ENCODE measurements around the gene KLF11. TPM values are rescaled to one million over a fixed set of nuclear protein-coding genes. Genes with fewer than 3 reads are reported as not detected.

KLF11 gene
- total RNA-seq, 1 experiment from 2014 or later = 13.8 TPM

- DNase-seq (ENCODE audit: low spot score) = no peak
These were observed 19.6 kb downstream of the KLF11 start for GRCh38 chr2:10062931-10063365.

DNA sequence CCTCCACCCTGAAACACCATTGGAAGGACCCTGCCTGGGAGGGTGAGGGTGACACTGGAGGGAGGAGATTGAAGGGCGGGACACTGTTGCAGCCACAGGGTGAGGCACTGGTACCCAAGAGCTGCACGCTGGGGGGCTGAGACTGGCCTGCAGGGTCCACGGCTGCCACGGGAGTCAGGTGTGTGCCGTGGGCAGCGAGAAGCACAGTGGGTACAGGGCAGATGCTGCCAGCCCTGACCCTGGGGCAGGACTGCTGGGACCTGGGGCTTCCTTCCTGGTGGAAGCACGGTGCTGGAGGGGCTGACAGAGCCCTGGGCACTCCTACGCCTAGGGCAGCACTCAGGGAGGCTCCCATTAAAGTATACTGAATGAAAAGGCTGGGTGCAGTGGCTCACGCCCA lies 20.2 kb downstream of the KLF11 start:
- no peak for DNase-seq (ENCODE audit: low spot score)

DNA sequence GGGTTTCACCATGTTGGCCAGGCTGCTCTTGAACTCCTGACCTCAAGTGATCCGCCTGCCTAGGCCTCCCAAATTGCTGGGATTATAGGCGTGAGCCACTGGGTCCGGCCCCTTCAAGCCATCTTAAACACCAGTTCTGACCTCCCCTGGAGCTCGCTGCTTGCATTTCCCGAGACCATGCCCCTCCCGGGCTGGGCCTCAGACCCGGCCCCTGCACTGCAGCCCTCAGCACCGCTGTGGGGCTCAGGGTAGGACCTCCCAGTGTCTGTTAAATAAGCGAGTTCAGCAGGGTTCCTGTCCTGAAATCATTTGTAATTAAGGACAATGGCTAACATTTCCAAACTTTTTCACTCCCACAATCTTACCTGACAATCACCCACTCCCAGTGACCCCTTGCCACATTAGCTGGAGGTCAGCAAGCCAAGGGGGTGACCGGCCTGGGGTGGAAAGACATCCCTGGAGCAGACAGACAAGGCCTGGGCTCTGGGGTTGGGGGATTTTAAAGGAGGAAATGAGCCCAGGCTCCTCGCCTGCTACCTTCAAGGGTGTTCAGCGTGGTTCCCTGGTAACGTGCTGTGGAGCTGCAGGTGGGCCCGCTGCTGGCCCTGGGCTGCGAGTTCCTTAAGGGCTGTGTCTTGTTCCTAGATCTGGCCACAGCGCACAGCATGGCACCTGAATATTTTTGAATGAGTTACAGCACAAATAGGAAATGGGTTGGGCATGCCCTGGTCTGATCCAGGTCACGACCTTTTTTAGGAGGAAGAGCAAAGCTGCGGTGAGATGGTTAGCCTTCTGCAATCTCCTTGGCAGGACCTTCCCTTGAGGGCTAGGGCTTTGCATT lies 21.8 kb downstream of the KLF11 start:
- DNase-seq (ENCODE audit: low spot score) = no peak

- DNase-seq (ENCODE audit: low spot score) = no peak
These were observed 22.4 kb downstream of the KLF11 start for GRCh38 chr2:10065773-10066055.

DNA sequence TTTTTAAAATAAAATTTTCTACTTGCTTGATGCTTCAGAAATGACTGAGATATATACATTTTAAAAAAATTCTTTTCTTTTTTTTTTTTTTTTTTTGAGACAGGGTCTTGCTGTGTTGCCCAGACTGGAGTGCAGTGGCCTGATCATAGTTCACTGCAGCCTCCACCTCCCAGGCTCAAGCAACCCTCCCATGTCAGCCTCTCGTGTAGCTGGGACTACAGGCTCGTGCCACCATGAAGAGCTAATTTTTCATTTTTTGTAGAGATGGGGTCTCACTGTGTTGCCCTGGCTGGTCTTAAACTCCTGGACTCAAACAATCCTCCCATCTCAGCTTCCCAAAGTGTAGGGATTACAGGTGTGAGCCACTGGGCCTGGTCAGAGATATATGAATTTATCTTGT lies 24.0 kb downstream of the KLF11 start:
- no peak for DNase-seq (ENCODE audit: low spot score)

DNA sequence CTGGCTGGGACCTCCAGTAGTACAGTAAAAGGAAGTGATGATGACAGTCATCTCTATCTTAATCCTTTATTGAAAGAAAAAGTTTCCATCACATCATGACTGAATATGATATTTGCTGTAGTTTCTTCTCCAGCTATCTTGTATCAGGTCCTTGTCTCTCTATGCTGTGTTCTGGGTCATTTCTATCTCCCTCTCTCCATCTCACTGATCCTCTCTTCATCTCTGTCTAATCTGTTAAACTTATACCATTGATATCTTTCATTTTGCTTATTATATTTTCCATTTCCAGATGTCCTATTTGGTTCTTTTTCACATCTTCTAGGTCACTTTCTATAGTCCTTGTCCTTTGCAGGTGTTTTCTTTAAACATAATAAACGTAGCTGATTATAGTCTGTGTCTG lies 24.5 kb downstream of the KLF11 start:
- DNase-seq (ENCODE audit: low spot score) = no peak

- DNase-seq (ENCODE audit: low spot score) = no peak
These were observed 27.8 kb downstream of the KLF11 start for GRCh38 chr2:10071176-10071575.

DNA sequence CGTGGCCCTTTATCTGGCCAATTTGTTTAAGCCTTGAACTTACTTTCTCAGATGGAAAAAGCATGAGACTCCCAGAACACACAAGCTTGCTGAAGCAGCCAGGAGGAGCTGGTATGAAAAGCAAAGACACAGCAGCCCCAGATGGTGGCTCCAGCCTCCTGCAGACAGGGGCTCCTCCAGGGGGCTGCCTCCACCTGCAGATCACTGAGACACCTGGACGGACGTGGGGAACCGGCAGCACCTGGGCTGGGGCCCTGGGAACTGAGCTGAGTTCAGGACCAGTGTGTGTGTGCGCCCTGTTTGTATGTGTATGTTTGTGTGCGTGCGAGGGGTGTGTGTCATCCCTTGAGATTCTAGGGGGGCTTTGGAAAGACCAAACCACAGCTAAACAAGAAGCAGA lies 28.2 kb downstream of the KLF11 start:
- no peak for DNase-seq (ENCODE audit: low spot score)

DNA sequence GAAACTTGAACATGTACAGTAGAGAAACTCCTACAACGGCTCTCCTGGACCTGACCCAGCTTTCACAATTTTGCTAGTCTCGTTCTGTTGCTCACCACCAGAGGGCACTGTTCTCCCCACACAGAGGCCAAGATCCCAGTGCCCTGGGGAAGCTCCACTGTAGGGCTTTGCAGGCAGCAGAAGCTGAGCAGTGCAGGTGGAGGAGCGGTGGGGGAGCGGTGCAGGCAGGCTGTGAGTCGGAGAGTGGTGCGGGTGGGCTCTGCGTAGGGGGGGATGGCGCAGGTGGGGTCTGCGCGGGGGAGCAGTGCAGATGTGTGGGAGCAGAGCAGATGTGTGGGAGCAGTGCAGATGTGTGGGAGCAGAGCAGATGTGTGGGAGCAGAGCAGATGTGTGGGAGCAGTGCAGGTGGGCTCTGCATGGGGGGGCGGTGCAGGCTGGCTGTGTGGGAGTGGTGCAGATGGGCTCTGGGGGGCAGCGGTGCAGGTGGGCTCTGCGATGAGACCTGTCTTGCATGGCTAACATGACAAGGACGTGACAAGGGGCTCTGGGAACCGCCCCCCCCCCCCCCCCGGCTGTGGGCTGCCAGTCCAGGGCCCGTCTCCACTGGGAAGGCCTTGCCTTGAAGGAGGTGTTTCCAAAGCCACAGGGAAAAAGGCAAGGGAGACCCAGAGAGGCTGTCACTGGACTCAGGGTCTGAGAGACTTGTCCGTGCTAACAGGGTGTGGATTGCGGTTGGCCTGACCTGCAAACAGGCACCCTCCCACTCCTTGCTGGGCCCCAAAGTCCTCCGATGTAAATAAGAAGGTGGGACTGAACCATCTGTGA lies 29.5 kb downstream of the KLF11 start:
- peak; percentile 86 for DNase-seq (ENCODE audit: low spot score)

- DNase-seq (ENCODE audit: low spot score) = no peak
These were observed 30.4 kb downstream of the KLF11 start for GRCh38 chr2:10073706-10074105.

DNA sequence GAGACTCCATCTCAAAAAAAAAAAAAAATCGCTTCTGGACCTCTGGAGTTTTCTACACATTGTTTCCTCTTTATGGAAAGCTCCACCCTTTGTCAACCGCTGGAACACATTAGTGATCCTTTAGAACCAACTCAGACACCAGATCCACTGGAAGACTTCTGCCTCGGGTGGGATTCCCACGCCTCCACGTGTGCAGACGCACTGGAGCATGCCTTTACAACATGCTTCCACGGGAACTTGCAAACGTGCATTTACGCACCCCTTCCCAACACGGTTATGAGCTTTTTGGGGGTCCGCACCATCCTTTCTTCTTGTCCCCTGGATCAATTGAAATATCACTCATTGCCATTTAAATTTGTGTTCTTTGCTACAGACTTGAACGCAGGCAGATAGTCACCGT lies 31.8 kb downstream of the KLF11 start:
- no peak for DNase-seq (ENCODE audit: low spot score)

- no peak for DNase-seq (ENCODE audit: low spot score)
These were observed 32.3 kb downstream of the KLF11 start for GRCh38 chr2:10075571-10076209.

DNA sequence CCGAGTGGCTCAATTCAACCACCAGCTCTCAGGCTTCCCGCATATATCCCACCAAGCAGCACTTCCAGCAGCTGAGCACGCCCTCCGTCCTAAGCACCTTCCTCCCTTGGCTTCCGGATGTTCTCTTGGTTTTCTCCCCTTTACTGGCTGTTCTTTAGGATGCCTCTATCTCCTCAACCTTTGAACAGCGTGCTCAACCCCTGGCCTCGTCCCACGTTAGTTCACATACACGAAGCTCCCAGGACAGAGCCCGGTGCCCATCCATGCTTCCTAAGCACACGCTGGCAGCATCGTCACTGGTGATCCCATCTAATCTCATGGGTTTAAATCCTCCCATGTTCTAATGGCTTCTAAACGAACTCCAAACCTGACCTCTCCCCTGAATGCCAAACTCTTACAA lies 33.2 kb downstream of the KLF11 start:
- DNase-seq (ENCODE audit: low spot score) = no peak

GRCh38 chr2:10076988-10077527 lies 33.7 kb downstream of the KLF11 start:
- no peak for DNase-seq (ENCODE audit: low spot score)

DNA sequence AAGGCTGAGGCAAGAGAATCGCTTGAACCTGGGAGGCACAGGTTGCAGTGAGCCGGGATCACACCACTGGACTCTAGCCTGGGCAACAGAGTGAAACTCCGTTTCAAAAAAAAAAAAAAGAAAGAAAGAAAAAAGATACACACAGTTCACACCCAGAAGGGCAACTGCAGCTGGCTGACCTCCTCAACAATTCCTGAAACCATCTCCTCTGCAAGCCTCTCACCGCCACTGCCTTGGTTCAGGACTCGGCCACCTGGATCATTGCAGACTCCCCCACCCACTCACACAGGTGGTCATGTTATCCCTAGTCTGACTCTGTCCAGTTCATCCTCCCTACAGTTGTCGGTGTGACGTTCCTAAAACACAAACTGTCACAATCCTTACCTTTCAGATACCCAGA lies 34.7 kb downstream of the KLF11 start:
- DNase-seq (ENCODE audit: low spot score) = no peak

DNA sequence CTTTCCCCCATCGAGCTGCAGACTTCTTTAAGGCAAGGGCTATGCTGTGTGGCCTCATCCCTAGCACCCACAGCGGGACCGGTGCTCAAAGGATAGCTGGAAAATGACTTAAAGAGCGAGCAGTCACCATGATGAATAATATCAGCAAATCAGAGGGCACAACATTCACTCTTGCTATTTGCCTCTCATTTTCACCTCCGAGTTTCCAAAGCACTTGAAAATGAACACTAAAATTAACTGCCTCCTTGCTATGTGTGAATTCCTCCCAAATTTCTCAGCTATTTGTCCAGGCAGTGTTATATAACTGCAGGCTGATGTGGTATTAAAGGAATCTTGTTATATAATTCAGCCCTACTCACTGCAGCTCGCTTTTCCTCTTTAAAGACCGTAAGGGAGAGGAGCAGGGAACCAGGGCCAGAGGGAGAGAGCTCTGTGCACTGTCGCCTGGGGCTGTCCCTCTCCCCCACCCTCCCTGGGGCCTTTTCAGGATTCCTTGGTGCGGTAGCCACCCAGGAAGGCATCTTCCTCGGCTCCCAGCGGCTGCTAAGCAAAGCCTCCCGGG lies 35.4 kb downstream of the KLF11 start:
- DNase-seq (ENCODE audit: low spot score) = no peak

GRCh38 chr2:10079266-10079869 lies 36.0 kb downstream of the KLF11 start:
- no peak for DNase-seq (ENCODE audit: low spot score)

- no peak for DNase-seq (ENCODE audit: low spot score)
These were observed 36.7 kb downstream of the KLF11 start, which contains the start of gene CYS1 for GRCh38 chr2:10079870-10080535. TSS of gene CYS1 (minus strand) at chr2:10080411. CDS start at chr2:10080223, 188 bp downstream.

DNA sequence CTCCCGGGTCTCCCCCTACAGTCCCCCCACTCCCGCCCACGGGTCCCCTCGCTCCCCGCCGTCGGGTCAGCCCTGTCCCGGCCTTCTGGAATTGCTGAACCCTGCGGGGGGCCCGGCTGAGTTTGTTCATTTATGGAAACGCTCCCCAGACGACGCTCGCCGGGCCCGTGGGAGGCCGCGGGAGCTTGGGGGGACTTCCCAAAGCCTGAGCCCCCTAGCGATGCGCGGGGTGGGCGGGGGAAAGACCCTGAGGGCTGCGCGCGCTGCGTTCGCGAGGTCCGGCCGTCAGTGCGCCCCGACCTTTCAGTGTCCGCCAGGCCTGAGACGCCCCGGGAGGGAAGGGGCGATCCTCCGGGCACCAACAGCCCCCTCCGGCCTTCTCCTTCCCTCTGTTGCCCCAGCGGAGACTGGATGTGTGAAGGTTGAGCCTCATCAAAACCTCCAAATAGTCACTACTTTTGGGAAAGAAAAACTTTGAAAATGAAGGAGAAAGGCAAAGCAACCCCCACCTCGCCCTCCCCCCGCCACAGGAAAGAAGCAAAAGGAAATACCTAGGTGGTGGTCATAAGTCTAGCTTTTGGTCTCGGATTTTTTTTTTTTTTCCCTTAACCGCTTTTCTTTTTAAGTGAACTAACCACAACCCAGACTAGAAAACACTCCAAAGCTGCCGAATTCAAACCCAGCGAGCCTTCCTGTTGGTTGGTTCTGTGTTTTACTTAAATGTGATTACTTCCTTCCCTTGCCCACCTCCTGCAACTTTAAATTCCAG lies 37.4 kb downstream of the KLF11 start:
- no peak for DNase-seq (ENCODE audit: low spot score)

DNA sequence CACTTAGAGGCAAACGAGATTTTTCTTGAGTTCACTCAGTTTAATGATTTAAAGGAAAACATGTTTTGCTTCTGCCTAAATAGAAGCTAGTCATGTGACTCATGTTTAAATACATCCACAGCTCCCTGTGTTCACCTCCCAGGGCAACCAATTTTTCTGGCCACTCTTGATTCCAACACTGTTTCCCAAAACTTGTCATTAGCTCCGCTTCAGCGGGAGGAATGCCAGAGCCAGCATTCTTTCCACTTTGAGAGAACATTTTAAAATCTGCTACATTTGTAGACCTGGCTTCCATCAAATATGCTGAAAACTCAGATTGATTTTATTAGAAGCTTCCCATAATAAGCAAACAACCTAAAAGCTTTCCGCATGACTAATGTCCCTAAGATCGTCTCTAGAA lies 39.7 kb downstream of the KLF11 start:
- no peak for DNase-seq (ENCODE audit: low spot score)
